Keratinocyte (primary cell): Measurements from ENCODE around the gene SLC3A2. TPM values are rescaled to one million over a fixed set of nuclear protein-coding genes. Genes with fewer than 3 reads are reported as not detected.

Source experiments
- DNase-seq: peaks from one replicate; pipeline ENCODE4 v3.0.0-alpha.2; 2011; ENCODE audit warnings: low read depth, missing footprints, low spot score
- FAIRE-seq: peaks from 2 replicates; lab custom pipeline; 2011; peaks lifted over from hg19 to GRCh38; lab: Jason Lieb, UNC
- H2AFZ ChIP-seq: 2 replicates; pipeline ENCODE4 v1.6.0; 2012; ENCODE audit warnings: low read length, control low read depth, inconsistent platforms; ENCODE audit not compliant: control insufficient read depth
- H3K27ac ChIP-seq: 2 replicates; pipeline ENCODE4 v1.5.1; 2011; ENCODE audit warnings: low read length; ENCODE audit not compliant: control insufficient read depth, insufficient read depth
- H3K27me3 ChIP-seq: 3 replicates; pipeline ENCODE4 v1.6.0; 2011; ENCODE audit warnings: low read length; ENCODE audit not compliant: control insufficient read depth, insufficient read depth; ENCODE audit errors: extremely low read depth
- H3K36me3 ChIP-seq, 2 experiments: 2 replicates in 1 of 2; 3 replicates in 1 of 2; pipeline ENCODE4 v1.5.1; 2011; ENCODE audit warnings: low read length in 2 of 2, mild to moderate bottlenecking in 1 of 2; ENCODE audit not compliant: control insufficient read depth in 2 of 2, insufficient read depth in 2 of 2; ENCODE audit errors: extremely low read depth in 1 of 2
- H3K4me1 ChIP-seq: 3 replicates; pipeline ENCODE4 v1.5.1; 2011; ENCODE audit warnings: low read length; ENCODE audit not compliant: control insufficient read depth, insufficient read depth; ENCODE audit errors: extremely low read depth
- H3K4me2 ChIP-seq: 3 replicates; pipeline ENCODE4 v1.6.0; 2011; ENCODE audit warnings: low read depth, low read length; ENCODE audit not compliant: control insufficient read depth, insufficient read depth; ENCODE audit errors: extremely low read depth
- H3K4me3 ChIP-seq, 3 experiments: fragments of 200-600 bp in 1 of 3; sonication (generic) in 1 of 3; 2 replicates in 2 of 3; 3 replicates in 1 of 3; pipeline ENCODE4 v1.5.1; 2011 to 2016; ENCODE audit warnings: low read length in 3 of 3, mild to moderate bottlenecking in 3 of 3, control low read depth in 2 of 3, inconsistent platforms in 1 of 3, low read depth in 1 of 3, mixed read lengths in 1 of 3, mixed run types in 1 of 3, moderate library complexity in 1 of 3; ENCODE audit not compliant: control insufficient read depth in 2 of 3, insufficient read depth in 2 of 3; ENCODE audit errors: extremely low read depth in 1 of 3
- H3K79me2 ChIP-seq: 2 replicates; pipeline ENCODE4 v1.6.0; 2012; ENCODE audit warnings: low read length; ENCODE audit not compliant: control insufficient read depth, insufficient read depth
- H3K9ac ChIP-seq: 3 replicates; pipeline ENCODE4 v1.6.0; 2011; ENCODE audit warnings: low read length; ENCODE audit not compliant: control insufficient read depth, insufficient read depth; ENCODE audit errors: extremely low read depth
- H3K9me1 ChIP-seq: 3 replicates; pipeline ENCODE4 v1.6.0; 2011; ENCODE audit warnings: low read length; ENCODE audit not compliant: control insufficient read depth, insufficient read depth; ENCODE audit errors: extremely low read depth
- H3K9me3 ChIP-seq: 2 replicates; pipeline ENCODE4 v1.5.1; 2012; ENCODE audit warnings: low read depth, low read length; ENCODE audit not compliant: control insufficient read depth
- H4K20me1 ChIP-seq: 3 replicates; pipeline ENCODE4 v1.6.0; 2011; ENCODE audit warnings: low read length; ENCODE audit not compliant: control insufficient read depth, insufficient read depth; ENCODE audit errors: extremely low read depth
- EZH2 ChIP-seq: IDR thresholded peaks from one replicate; pipeline ENCODE4 v1.6.1; 2012; ENCODE audit warnings: inconsistent platforms, mild to moderate bottlenecking, low read length, moderate library complexity
- dilution Hi-C: fragments of 300-500 bp; cut with MboI; formaldehyde crosslinking; loops from one replicate; pipeline ENCODE4 v1.7.0; 2020; ENCODE audit warnings: low sequenced_read_pairs; ENCODE audit not compliant: extremely low pct_ligation_motif_present
- polyA plus RNA-seq, 5 experiments: library from polyadenylated mRNA; depleted of rRNA in 3 of 5; stranded (reverse) in 3 of 5; stranded (forward) in 1 of 5; unstranded in 1 of 5; fragments of >200 nt; gene quantifications; 1 replicate in 1 of 5; 2 replicates in 3 of 5; 3 replicates in 1 of 5; pipeline versions ENCODE4 v1.2.1 to v1.2.3, GENCODE V29; 2011 to 2012; ENCODE audit warnings: missing spikeins in 2 of 5, low read depth in 1 of 5, low replicate concordance in 1 of 5
- TF ChIP-seq, protein P1 (sequence below), 3 experiments: IDR thresholded peaks in 1 of 3; conservative IDR thresholded peaks in 1 of 3; optimal IDR thresholded peaks in 1 of 3; 2 replicates in 2 of 3; 3 replicates in 1 of 3; pipeline versions ENCODE3 to v1.5.1; 2011; ENCODE audit warnings: low read length in 3 of 3, mild to moderate bottlenecking in 3 of 3, moderate library complexity in 2 of 3, control low read depth in 1 of 3, inconsistent platforms in 1 of 3; ENCODE audit not compliant: insufficient read depth in 2 of 3; ENCODE audit errors: extremely low read depth in 1 of 3

Gene SLC3A2
- polyA plus RNA-seq, 1 donor (not counting 4 experiments of a cell fraction or from before 2014, with no cell fraction given) = 469 TPM

DNA sequence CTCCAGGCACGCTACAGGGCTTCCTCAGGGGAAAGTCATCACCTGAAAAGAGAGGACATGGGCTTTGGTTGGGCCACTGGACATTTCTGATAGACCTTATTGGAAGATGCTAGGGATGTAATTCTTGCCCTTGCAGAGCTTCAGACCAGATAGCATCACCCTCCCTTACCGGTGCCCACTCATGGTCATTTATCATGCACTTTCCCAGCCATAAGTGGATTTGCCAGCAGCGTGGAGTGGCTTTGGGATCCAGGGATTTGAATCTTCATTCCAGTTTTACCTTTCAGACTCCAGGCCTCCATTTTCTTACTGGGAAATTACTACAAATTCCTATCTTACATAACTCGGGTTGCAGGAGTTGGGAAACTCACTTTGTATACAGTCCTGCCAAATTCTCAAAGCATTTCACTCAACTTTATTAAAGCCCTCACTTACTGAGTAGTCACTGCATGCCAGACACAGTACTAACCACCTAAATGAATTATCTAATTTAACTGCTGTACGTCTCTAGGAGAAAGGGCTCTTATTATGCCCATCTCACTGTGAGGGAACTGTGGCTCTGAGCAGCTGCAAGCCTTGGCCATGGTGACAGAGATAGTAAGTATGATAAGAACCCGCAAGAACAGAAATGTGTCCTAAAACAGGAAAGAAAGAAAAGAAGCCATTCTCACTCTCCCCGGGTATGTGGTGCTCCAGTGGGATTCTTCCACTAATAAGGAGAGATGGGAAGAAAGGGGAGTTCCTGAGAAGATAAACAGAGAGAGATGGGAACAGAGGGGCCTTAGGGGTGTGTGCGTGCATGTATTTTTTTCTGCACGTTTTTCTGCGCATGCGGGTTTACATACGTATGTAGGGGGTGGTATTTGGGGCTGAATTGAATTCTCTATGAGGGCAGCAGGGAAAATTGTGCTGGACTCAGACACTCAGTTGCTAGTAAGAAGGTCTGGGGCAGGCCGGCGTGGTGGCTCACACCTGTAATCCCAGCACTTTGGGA is 30.7 kb downstream of the SLC3A2 start:
- Histone ChIP-seq H4K20me1 (no peaks in the 10 kb centered on the region), H3K4me3 (no peak overlapping the region), H3K27ac (no peak overlapping the region), H3K9me1 (no peaks in the 10 kb centered on the region), H3K79me2 (no peaks in the 10 kb centered on the region), H3K27me3 (no peaks in the 10 kb centered on the region), H3K4me2 (no peak overlapping the region), H3K9ac (no peak overlapping the region), H3K9me3 (no peaks in the 10 kb centered on the region), H3K4me1 (peaks cover 5% of the 10 kb centered on the region), H3K36me3 (no peaks in the 10 kb centered on the region), H2AFZ (no peak overlapping the region)
- FAIRE-seq (no peak), DNase-seq (no peak)
- TF ChIP-seq EZH2 = no peak
- TF ChIP-seq, protein P1, sequence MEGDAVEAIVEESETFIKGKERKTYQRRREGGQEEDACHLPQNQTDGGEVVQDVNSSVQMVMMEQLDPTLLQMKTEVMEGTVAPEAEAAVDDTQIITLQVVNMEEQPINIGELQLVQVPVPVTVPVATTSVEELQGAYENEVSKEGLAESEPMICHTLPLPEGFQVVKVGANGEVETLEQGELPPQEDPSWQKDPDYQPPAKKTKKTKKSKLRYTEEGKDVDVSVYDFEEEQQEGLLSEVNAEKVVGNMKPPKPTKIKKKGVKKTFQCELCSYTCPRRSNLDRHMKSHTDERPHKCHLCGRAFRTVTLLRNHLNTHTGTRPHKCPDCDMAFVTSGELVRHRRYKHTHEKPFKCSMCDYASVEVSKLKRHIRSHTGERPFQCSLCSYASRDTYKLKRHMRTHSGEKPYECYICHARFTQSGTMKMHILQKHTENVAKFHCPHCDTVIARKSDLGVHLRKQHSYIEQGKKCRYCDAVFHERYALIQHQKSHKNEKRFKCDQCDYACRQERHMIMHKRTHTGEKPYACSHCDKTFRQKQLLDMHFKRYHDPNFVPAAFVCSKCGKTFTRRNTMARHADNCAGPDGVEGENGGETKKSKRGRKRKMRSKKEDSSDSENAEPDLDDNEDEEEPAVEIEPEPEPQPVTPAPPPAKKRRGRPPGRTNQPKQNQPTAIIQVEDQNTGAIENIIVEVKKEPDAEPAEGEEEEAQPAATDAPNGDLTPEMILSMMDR (optimal IDR thresholded peaks at IDR 0.05 in 1 of 3, IDR thresholded peaks at IDR 0.05 in 1 of 3, conservative IDR thresholded peaks at IDR 0.05 in 1 of 3; ENCODE audit: extremely low read depth in 1 of 3, insufficient read depth in 2 of 3, low read length in 3 of 3) = no peak
- dilution Hi-C loops = no loop called here

DNA sequence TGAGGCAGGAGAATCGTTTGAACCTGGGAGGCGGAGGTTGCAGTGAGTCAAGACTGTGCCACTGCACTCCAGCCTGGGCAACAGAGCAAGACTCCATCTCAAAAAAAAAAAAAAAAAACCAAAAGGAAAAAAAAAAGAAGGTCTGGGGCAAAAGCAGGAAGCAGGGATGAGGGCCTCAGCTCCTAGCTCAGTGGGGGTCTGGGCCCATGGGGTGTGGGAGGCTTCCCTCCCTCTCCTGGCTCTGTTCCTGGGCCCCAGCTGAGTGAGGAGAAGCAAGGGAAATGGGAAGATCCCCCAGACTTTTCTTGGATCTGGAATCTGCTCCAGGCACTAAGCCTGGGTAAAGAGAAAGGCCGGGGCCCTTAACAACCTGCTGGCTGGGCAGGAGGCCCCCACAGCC is 31.6 kb downstream of the SLC3A2 start:
- no peak overlapping the region for H3K27ac ChIP-seq
- no peak overlapping the region for H3K4me3 ChIP-seq
- FAIRE-seq = no peak
- peaks cover 5% of the 10 kb centered on the region for H3K4me1 ChIP-seq
- DNase-seq = no peak
- H4K20me1 ChIP-seq = no peaks in the 10 kb centered on the region
- dilution Hi-C loops = no loop called here
- H3K36me3 ChIP-seq = no peaks in the 10 kb centered on the region
- H3K79me2 ChIP-seq = no peaks in the 10 kb centered on the region
- no peak overlapping the region for H3K9ac ChIP-seq
- no peaks in the 10 kb centered on the region for H3K9me1 ChIP-seq
- no peak overlapping the region for H3K4me2 ChIP-seq
- H3K27me3 ChIP-seq = no peaks in the 10 kb centered on the region
- no peaks in the 10 kb centered on the region for H3K9me3 ChIP-seq
- H2AFZ ChIP-seq = no peak overlapping the region
- TF ChIP-seq EZH2 = no peak
- TF ChIP-seq, protein P1 (optimal IDR thresholded peaks at IDR 0.05 in 1 of 3, IDR thresholded peaks at IDR 0.05 in 1 of 3, conservative IDR thresholded peaks at IDR 0.05 in 1 of 3; ENCODE audit: extremely low read depth in 1 of 3, insufficient read depth in 2 of 3, low read length in 3 of 3) = no peak
